GM11168 (cell line): ENCODE data around the gene MRPS23.

Experiments
- in situ Hi-C: fragments of 300-500 bp; cut with MboI; formaldehyde crosslinking; loops from one replicate; pipeline ENCODE4 v1.12.0; 2022; ENCODE audit warnings: low sequenced_read_pairs; ENCODE audit not compliant: unreplicated experiment

MRPS23 gene

GRCh38 chr17:57866723-57867122, 16.9 kb upstream of the MRPS23 start:
- in situ Hi-C loops: no loop called here

GRCh38 chr17:57866319-57866718, 16.5 kb upstream of the MRPS23 start:
- in situ Hi-C loops: no loop called here

GRCh38 chr17:57864273-57864672, 14.4 kb upstream of the MRPS23 start:
- in situ Hi-C loops: loop anchor here (5.0 kb wide), 1 partner anchor 133 kb away; no protein-coding TSS in a partner anchor

GRCh38 chr17:57862694-57863667, 13.1 kb upstream of the MRPS23 start:
- in situ Hi-C loops: loop anchor here (5.0 kb wide), 1 partner anchor 134 kb away; no protein-coding TSS in a partner anchor

- in situ Hi-C loops: loop anchor here (5.0 kb wide), 1 partner anchor 135 kb away; no protein-coding TSS in a partner anchor
These were observed 12.2 kb upstream of the MRPS23 start for GRCh38 chr17:57861790-57862693.

GRCh38 chr17:57861000-57861789, 11.4 kb upstream of the MRPS23 start:
- in situ Hi-C loops: loop anchor here (5.0 kb wide), 1 partner anchor 136 kb away; no protein-coding TSS in a partner anchor

- in situ Hi-C loops: loop anchor here (5.0 kb wide), 1 partner anchor 137 kb away; no protein-coding TSS in a partner anchor
These were observed 10.7 kb upstream of the MRPS23 start for GRCh38 chr17:57860414-57860999.

- in situ Hi-C loops: loop anchor here (5.0 to 10.0 kb wide), 2 partner anchors 137 to 255 kb away; no protein-coding TSS in a partner anchor
These were observed 10.0 kb upstream of the MRPS23 start for GRCh38 chr17:57859601-57860413.

- in situ Hi-C loops: loop anchor here (10.0 kb wide), 1 partner anchor 256 kb away; no protein-coding TSS in a partner anchor
These were observed 9.0 kb upstream of the MRPS23 start for GRCh38 chr17:57858838-57859237.

- in situ Hi-C loops: loop anchor here (10.0 kb wide), 1 partner anchor 258 kb away; no protein-coding TSS in a partner anchor
These were observed 7.2 kb upstream of the MRPS23 start for GRCh38 chr17:57856792-57857620.

- in situ Hi-C loops: loop anchor here (10.0 kb wide), 1 partner anchor 259 kb away; no protein-coding TSS in a partner anchor
These were observed 5.7 kb upstream of the MRPS23 start for GRCh38 chr17:57855391-57856035.

GRCh38 chr17:57853695-57854094, 3.9 kb upstream of the MRPS23 start:
- in situ Hi-C loops: loop anchor here (10.0 kb wide), 1 partner anchor 261 kb away; no protein-coding TSS in a partner anchor

- in situ Hi-C loops: loop anchor here (10.0 kb wide), 1 partner anchor 262 kb away; no protein-coding TSS in a partner anchor
These were observed 3.1 kb upstream of the MRPS23 start for GRCh38 chr17:57852955-57853328.

- in situ Hi-C loops: loop anchor here (10.0 kb wide), 1 partner anchor 262 kb away; no protein-coding TSS in a partner anchor
These were observed 2.5 kb upstream of the MRPS23 start for GRCh38 chr17:57852092-57852954.

- in situ Hi-C loops: no loop called here
These were observed 526 bp downstream of the MRPS23 start for GRCh38 chr17:57849163-57849873.
